Testis (tissue), 3 donors: ENCODE measurements around the gene OLA1. TPM values are rescaled to one million over a fixed set of nuclear protein-coding genes. Genes with fewer than 3 reads are reported as not detected.

Source experiments
- DNase-seq: peaks from one replicate; pipeline ENCODE4 v3.0.0-alpha.2; 2019
- H3K27ac ChIP-seq, 2 donors: fragments of 200-600 bp; sonication (generic); one replicate each; pipeline ENCODE4 v1.5.1; 2019
- H3K27me3 ChIP-seq: fragments of 200-600 bp; sonication (generic); one replicate; pipeline ENCODE4 v1.5.1; 2019
- H3K36me3 ChIP-seq: fragments of 200-600 bp; sonication (generic); one replicate; pipeline ENCODE4 v1.5.1; 2017; ENCODE audit warnings: low read depth; ENCODE audit errors: missing control alignments
- H3K4me1 ChIP-seq: fragments of 200-600 bp; sonication (generic); one replicate; pipeline ENCODE4 v1.5.1; 2019
- H3K4me3 ChIP-seq, 2 donors: fragments of 200-600 bp; sonication (generic); one replicate each; pipeline ENCODE4 v1.5.1; 2017 to 2019
- H3K9me3 ChIP-seq: fragments of 200-600 bp; sonication (generic); one replicate; pipeline ENCODE4 v1.5.1; 2017
- POLR2A ChIP-seq: fragments of 450-650 bp; IDR thresholded peaks from one replicate; pipeline ENCODE4 v1.6.1; 2017; ENCODE audit warnings: antibody characterized with exemption, mild to moderate bottlenecking, moderate library complexity
- WGBS, 2 donors: methylation state at CpG; one replicate each; pipeline ENCODE4 v1.1.5; 2018; 5-methylcytosine and 5-hydroxymethylcytosine counted together
- intact Hi-C: fragments of 100-400 bp; cut with DNase I; formaldehyde crosslinking; loops from one replicate; pipeline ENCODE4 v1.15.1; 2023; ENCODE audit warnings: low total_unique reads
- polyA plus RNA-seq: library from polyadenylated mRNA; stranded (reverse); fragments of 350-450 nt; fragmentation: Illumina TruSeq; extraction: RNeasy Lipid Tissue Mini Kit (QIAGEN cat#74804); gene quantifications from one replicate; pipeline ENCODE4 v1.2.3, GENCODE V29; 2014; ENCODE audit warnings: low read depth, low replicate concordance; ENCODE audit not compliant: insufficient read depth
- total RNA-seq, 2 donors: library from RNA; depleted of rRNA; stranded (reverse); fragments of >200 nt; gene quantifications; one replicate each; pipeline ENCODE4 v1.2.3, GENCODE V29; 2016
- TF ChIP-seq, protein P1 (sequence below), 3 experiments: fragments of 450-650 bp in 2 of 3; fragments of 200-600 bp in 1 of 3; sonication (generic) in 1 of 3; IDR thresholded peaks; one replicate each; pipeline ENCODE4 v1.5.1; 2016 to 2019; ENCODE audit warnings: antibody characterized with exemption in 3 of 3, mild to moderate bottlenecking in 2 of 3, moderate library complexity in 1 of 3

OLA1 gene
- total and polyA plus RNA-seq, 3 donors from 2014 or later: 58.0 to 118 (median 63.6) TPM

DNA sequence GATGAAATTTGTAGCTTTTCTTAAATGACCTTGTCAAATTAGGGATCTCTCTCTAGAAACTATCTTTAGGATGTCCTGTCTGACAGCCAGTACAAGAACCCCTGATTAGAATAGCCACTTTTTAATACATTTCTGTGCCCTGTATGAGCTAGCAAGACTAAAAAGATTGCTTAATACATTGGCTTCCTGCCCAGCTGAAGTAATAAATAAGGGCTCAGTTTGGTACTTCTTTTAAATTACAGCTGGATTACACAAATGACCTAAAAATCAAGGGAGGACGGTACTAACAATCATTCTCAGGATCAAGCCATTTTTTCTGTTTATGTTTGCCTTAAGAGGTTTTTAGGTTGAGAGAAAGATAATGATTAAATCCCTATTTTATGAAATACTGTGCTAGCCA, 11.6 kb upstream of the OLA1 start:
- Histone ChIP-seq H3K36me3 (no peaks in the 10 kb centered on the region), H3K9me3 (no peaks in the 10 kb centered on the region), H3K27me3 (no peaks in the 10 kb centered on the region), H3K4me1 (no peaks in the 10 kb centered on the region), H3K27ac (no peak overlapping the region), H3K4me3 (no peak overlapping the region)
- TF ChIP-seq POLR2A: no peak
- TF ChIP-seq, protein P1, sequence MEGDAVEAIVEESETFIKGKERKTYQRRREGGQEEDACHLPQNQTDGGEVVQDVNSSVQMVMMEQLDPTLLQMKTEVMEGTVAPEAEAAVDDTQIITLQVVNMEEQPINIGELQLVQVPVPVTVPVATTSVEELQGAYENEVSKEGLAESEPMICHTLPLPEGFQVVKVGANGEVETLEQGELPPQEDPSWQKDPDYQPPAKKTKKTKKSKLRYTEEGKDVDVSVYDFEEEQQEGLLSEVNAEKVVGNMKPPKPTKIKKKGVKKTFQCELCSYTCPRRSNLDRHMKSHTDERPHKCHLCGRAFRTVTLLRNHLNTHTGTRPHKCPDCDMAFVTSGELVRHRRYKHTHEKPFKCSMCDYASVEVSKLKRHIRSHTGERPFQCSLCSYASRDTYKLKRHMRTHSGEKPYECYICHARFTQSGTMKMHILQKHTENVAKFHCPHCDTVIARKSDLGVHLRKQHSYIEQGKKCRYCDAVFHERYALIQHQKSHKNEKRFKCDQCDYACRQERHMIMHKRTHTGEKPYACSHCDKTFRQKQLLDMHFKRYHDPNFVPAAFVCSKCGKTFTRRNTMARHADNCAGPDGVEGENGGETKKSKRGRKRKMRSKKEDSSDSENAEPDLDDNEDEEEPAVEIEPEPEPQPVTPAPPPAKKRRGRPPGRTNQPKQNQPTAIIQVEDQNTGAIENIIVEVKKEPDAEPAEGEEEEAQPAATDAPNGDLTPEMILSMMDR (IDR thresholded peaks at IDR 0.05): no peak
- intact Hi-C loops: no loop called here
- 33 to 34% methylated on average over 1 of the region's 1 CpG for WGBS, 2 donors
- no peak for DNase-seq

DNA sequence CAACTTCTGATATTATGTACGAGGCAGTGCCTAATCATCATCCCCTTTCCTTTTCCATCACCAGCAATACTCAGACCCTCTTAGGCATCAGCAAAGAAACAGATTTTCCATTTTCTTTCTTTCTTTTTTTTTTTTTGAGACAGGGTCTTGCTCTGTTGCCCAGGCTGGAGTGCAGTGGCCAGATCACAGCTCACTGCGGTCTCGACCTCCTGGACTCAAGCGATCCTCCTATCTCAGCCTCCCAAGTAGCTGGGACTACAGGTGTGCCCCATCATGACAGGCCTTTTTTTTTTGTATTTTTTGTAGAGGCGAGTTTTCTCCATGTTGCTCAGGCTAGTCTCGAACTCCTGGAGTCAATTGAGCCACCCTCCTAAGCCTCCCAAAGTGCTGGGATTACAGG, 5.9 kb upstream of the OLA1 start:
- TF ChIP-seq, protein P1 (IDR thresholded peaks at IDR 0.05): no peak
- no peak for TF ChIP-seq POLR2A
- no peak for DNase-seq
- H3K4me3 ChIP-seq: no peak overlapping the region
- 93 to 95% methylated on average over 6 of the region's 6 CpGs for WGBS, 2 donors
- no peak overlapping the region for H3K27ac ChIP-seq
- no peaks in the 10 kb centered on the region for H3K27me3 ChIP-seq
- H3K36me3 ChIP-seq: no peaks in the 10 kb centered on the region
- peaks cover 3% of the 10 kb centered on the region for H3K4me1 ChIP-seq
- intact Hi-C loops: no loop called here
- no peaks in the 10 kb centered on the region for H3K9me3 ChIP-seq

DNA sequence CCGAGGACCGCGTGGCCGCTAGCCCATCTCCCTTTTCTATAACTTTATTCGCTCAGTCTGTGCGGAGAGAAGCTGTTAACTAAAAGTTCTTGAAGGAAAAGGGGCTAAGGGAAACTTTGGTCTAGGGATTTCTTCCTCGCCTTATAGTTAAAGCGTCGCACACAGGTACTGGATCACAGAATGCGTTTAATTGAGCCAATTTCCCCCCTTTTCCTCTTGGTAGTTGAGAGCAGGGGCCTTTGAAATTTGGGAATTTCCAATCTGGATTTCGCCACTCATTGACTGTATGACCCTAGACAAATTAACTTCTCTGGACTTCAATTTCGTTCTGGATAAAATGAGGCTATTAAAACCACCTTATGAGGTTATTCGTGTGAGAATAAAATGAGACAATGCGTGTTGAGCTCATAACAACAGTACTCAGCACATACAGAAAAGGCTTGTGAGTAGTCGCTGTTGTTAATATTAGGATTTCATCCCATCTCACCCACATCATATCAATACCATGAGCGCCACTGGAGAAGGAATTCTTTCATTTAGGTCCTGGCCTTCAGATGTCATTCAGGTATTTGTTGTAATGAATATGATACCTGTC, 763 bp upstream of the OLA1 start:
- Histone ChIP-seq H3K4me3 (peak overlapping the region; percentile 70 to 76), H3K9me3 (no peaks in the 10 kb centered on the region), H3K27me3 (no peaks in the 10 kb centered on the region), H3K27ac (peak overlapping the region; percentile 47 to 84), H3K36me3 (no peaks in the 10 kb centered on the region), H3K4me1 (peaks cover 13% of the 10 kb centered on the region)
- intact Hi-C loops: no loop called here
- WGBS, 2 donors: 40 to 47% methylated on average over 16 of the region's 16 CpGs
- no peak for DNase-seq
- no peak for TF ChIP-seq POLR2A
- TF ChIP-seq, protein P1 (IDR thresholded peaks at IDR 0.05): no peak

DNA sequence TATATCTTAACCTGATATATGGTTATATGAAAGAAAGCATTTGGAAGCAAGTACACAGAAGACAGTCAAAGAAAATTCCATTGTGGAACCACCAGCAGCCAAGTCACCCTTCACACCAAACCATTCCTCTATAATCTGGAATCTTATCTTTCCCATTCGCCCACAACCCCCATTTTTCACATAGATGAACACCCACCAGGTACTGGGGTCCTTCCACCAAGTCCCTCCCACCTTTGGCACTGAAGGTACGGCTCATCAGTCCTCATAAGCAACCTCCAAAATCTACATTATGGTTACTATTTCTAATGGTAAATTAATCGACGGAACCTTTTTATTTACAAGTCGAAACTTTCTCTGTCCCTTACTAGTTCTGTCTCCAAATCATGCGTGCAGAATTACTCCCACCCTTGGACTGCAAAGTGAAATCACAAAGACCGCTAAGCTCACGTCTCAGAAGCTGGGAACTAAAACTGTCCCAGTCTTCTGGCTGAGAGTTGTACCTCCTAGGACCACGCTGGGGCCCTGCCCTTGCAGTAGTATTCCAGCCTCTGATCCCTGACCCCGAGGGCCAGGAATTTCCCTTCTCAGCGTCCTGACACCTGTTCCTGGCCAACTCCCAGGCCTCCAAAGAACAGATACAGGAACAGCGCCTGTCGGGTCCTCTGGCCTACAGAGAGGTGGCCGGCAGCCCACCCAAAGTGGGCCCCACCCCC, 702 bp downstream of the OLA1 start:
- peak; percentile 54 for DNase-seq
- no peaks in the 10 kb centered on the region for H3K36me3 ChIP-seq
- intact Hi-C loops: no loop called here
- H3K27me3 ChIP-seq: no peaks in the 10 kb centered on the region
- H3K9me3 ChIP-seq: no peaks in the 10 kb centered on the region
- peak overlapping the region; percentile 70 to 76 for H3K4me3 ChIP-seq
- peaks cover 13% of the 10 kb centered on the region for H3K4me1 ChIP-seq
- TF ChIP-seq POLR2A: no peak
- TF ChIP-seq, protein P1 (IDR thresholded peaks at IDR 0.05): no peak
- H3K27ac ChIP-seq: peak overlapping the region; percentile 83 to 86
- WGBS, 2 donors: 8 to 10% methylated on average over 9 to 14 of the region's 14 CpGs
